Measurements from ENCODE around the gene DDX10.

Gene DDX10

GRCh38 chr11:108983636-108984420, 319.0 kb downstream of the DDX10 start:
- DNase-seq (ENCODE audit: low read depth) = no peak

DNA sequence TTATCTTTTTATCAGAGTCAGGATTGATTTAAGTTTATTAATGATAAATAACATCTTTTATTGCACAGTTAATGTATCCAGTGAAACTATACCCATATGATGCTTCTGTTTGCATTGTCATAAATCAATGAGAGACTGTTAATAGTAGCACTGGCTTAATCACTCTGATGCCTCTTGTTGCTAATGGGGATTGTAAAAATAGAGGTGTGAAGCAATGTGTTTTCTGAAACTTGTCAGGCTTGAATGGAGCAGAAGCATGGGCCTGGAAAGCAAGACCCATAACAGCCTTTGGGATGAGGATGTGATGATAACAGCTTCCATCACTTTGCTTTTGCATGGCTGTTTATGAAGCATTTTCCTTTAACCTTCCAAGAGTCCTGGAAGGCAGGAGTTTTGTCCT, 319.7 kb downstream of the DDX10 start:
- no peak for DNase-seq (ENCODE audit: low read depth)

- DNase-seq (ENCODE audit: low read depth) = no peak
Measured at GRCh38 chr11:108985236-108985944, 320.5 kb downstream of the DDX10 start.

- DNase-seq (ENCODE audit: low read depth) = peak; percentile 81
Measured at GRCh38 chr11:108985945-108986279, 321.0 kb downstream of the DDX10 start.
